Left lobe of liver (tissue), 2 donors: Measurements from ENCODE around the gene CT47A1. TPM values are rescaled to one million over a fixed set of nuclear protein-coding genes. Genes with fewer than 3 reads are reported as not detected.
A peak's percentile ranks its signal among the peaks of the same experiment; 100 is the strongest.
"Not testable (repeated sequence)": the region's sequence is repeated elsewhere in the genome, so short reads cannot be mapped to it uniquely, and the experiment has no call there.

ENCODE experiments used
- ATAC-seq: fragments of 200-7000 bp; cut with Tn5 transposase; one replicate; pipeline ENCODE4 v1.9.1; 2020; ENCODE audit warnings: mild to moderate bottlenecking, moderate library complexity
- DNase-seq: peaks from one replicate; pipeline ENCODE4 v3.0.0-alpha.2; 2020; ENCODE audit warnings: low spot score
- total RNA-seq: library from RNA; stranded (reverse); gene quantifications from one replicate; pipeline ENCODE4 v1.2.1, GENCODE V29; 2021
- donor health status: DM: no; HTN: no; CAD: no; lungs with moderate emphysema.
- donor health status: DM: no; HTN: yes; CAD: no.

Gene CT47A1
- total RNA-seq: not detected

- ATAC-seq, DNase-seq: not testable (repeated sequence)
Measured at GRCh38 chrX:120985660-120986059, at the start of gene CT47A1. Gene CT47A1, minus strand, starts transcription at chrX:120985760. Its CDS starts 231 bp downstream, at chrX:120985529.

- ATAC-seq: no peak
- DNase-seq: no peak
Measured at GRCh38 chrX:121032531-121032930, 47.0 kb upstream of the CT47A1 start.

- no peak for ATAC-seq
- DNase-seq: no peak
Measured at GRCh38 chrX:121030083-121030482, 44.5 kb upstream of the CT47A1 start.

DNA sequence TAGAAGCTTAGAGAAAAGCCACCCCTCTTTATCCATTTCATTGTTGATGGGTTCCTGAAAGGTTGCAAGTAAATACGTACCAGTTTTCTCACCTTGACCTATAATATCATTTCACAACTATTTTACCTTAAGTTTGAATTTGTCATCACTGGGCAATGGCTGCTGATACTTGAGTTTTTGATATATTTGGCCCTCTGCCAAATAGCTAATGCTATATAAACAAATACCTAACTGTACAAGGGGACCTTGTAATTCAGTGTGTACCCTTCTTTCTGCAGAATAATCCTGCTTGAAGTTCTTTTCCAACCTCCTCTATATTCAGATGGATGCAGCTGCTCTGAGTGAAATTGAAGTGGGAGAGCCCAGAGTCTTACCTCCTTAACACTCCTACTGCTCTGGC, 42.9 kb upstream of the CT47A1 start:
- ATAC-seq (no peak), DNase-seq (no peak)

GRCh38 chrX:121014826-121015225, 29.3 kb upstream of the CT47A1 start:
- ATAC-seq: no peak
- DNase-seq: no peak

- ATAC-seq: peak; percentile 51
- DNase-seq: no peak
Measured at GRCh38 chrX:121013897-121014455, 28.4 kb upstream of the CT47A1 start.

DNA sequence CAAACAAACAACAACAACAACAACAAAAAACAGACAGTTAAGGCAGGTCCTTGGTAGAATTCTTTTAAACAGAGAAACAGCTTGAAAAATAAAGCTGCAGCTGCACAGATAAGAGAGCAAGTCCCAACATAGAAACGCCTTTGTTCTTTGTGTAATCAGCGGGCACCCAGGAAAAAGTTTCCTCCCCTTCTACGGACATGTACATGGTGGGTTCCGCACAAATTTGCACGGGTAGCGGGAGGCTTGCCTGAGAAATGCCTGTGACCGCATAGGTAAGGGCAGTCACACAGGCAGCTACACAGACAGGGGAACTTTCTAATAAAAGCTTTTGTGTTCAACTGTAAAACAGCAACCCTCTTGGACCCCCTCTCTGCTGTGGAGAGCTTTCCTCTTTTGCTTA, 25.7 kb upstream of the CT47A1 start:
- ATAC-seq: no peak
- no peak for DNase-seq

DNA sequence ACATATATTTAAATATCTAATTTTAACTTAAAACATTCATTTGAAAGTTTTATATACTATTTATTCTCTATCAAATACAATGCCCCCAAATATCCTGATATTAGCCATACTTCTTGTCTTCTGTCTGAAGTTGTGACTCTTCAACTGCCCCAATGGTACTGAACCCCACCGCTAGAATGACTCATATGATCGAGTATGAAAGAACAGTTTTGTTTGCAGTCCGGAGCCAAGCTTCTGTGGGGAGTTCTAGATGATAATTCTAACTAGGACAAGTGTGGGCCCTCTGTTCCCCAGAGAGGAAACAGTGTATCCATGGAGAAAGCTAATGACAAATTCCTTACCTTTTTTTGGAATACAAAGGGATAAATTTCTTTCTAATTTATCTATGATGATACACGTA, 24.7 kb upstream of the CT47A1 start:
- DNase-seq (no peak), ATAC-seq (no peak)

GRCh38 chrX:121009764-121010163, 24.2 kb upstream of the CT47A1 start:
- ATAC-seq: no peak
- no peak for DNase-seq

- DNase-seq: no peak
- ATAC-seq: peak; percentile 19
Measured at GRCh38 chrX:121008920-121009319, 23.4 kb upstream of the CT47A1 start.

DNA sequence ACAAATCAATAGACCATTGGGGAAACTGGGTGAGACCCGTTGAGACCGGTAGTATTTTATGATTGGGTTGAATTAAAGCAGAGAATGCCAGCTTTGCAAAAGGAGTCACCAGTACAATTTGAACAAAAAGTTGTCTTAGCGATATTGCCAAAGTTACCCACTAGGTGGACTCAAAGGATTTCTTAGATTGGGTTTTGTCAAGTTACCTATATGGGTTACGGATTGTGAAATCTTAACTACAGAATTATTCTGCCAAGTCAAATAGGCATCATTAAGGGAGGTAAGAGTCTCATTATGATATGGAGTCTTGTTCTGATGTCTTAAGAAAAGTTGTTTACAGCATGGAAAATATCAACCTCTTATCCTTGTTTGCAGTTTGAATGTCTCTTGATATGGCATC, 15.0 kb upstream of the CT47A1 start:
- ATAC-seq (peak; percentile 72), DNase-seq (no peak)

- DNase-seq: no peak
- no peak for ATAC-seq
Measured at GRCh38 chrX:120999413-120999812, 13.9 kb upstream of the CT47A1 start.

- not testable (repeated sequence) for ATAC-seq, DNase-seq
Measured at GRCh38 chrX:120956500-120956899, 29.1 kb downstream of the CT47A1 start, which contains the start of gene CT47A7. Gene CT47A7, minus strand, starts transcription at chrX:120956600. Its CDS starts 255 bp downstream, at chrX:120956345.

Other genes with a start within 250 kb of the CT47A1 start
- not detected for gene CT47B1, start 109.9 kb downstream of the CT47A1 start, total RNA-seq
- not detected for gene CT47A11, start 48.6 kb downstream of the CT47A1 start, total RNA-seq
- not detected for gene CT47A10, start 43.7 kb downstream of the CT47A1 start, total RNA-seq
- gene CT47A9, start 38.9 kb downstream of the CT47A1 start, total RNA-seq: not detected
- gene CT47A8, start 34.0 kb downstream of the CT47A1 start, total RNA-seq: not detected
- not detected for gene CT47A7, start 29.2 kb downstream of the CT47A1 start, total RNA-seq
- not detected for gene CT47A6, start 24.3 kb downstream of the CT47A1 start, total RNA-seq
- gene CT47A5, start 19.4 kb downstream of the CT47A1 start, total RNA-seq: not detected
- gene CT47A4, start 14.6 kb downstream of the CT47A1 start, total RNA-seq: not detected
- gene CT47A3, start 9.7 kb downstream of the CT47A1 start, total RNA-seq: not detected
- not detected for gene CT47A2, start 4.8 kb downstream of the CT47A1 start, total RNA-seq
- 3.7 TPM for gene GLUD2, start 61.9 kb upstream of the CT47A1 start, total RNA-seq